Stimulated activated CD8-positive, alpha-beta memory T cell treated with anti-CD3 and anti-CD28 coated beads, Interleukin-15, amount 100 ng/mL, for 1 hour (primary cell): Measurements from ENCODE around the gene DTX4.

Source experiments
- DNase-seq: peaks from one replicate; pipeline ENCODE4 v3.0.0-alpha.2; 2020; ENCODE audit warnings: low read depth

The DTX4 gene

DNA sequence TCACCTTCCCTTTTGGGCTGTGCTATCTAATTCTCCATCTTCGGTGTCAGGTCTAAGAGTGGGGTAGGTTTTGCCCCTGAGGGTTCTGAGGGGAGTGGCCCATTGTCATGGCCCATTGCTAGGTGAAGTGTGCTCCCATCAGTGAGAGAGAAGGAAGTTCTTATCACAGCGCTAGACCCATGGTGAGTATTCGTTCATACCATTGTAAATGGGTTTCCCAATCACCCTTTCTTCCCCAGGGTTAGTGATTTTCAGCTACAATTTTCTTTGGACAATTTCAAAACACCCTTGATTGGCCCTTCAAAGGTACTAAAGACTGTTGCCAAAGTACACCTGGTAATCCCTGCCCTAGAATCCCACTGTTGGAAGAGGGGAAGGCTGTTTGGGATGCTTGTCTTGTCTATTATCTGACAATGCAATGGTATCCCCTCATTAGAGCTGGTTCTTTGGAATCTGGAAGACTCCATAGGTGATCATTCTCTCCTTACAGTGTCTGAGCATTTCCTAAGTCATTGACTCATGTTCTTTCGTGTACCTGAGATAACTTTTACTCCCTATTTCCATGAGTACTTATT lies 20.6 kb downstream of the DTX4 start:
- no peak for DNase-seq

GRCh38 chr11:59193587-59194130 lies 21.7 kb downstream of the DTX4 start:
- no peak for DNase-seq

GRCh38 chr11:59195586-59195985 lies 23.7 kb downstream of the DTX4 start:
- no peak for DNase-seq

GRCh38 chr11:59196777-59197176 lies 24.8 kb downstream of the DTX4 start:
- no peak for DNase-seq

GRCh38 chr11:59197991-59198390 lies 26.1 kb downstream of the DTX4 start:
- no peak for DNase-seq

DNA sequence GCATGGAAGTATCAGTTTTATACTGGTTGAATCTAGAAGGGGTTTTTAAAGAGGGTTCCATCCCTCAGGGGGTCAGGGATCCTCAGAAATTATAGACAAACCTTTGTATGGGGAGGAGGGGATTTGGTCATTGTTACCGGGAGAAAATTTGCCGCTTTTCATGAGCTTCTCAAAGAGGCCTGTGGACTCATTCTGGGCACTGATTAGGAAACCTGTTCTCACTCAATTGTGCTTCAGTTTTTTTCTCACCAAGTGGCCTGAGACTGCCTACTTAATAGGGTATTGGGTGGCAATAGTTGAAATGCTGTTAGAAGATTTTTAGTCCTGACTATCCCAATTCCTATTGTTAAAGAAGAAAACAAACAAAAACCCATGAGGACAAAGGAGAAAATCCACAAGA lies 26.8 kb downstream of the DTX4 start:
- DNase-seq, result no peak

- no peak for DNase-seq
Measured at GRCh38 chr11:59199546-59200422, 27.9 kb downstream of the DTX4 start.

GRCh38 chr11:59200423-59200746 lies 28.5 kb downstream of the DTX4 start:
- DNase-seq, result no peak

GRCh38 chr11:59201353-59201752 lies 29.4 kb downstream of the DTX4 start:
- no peak for DNase-seq

- DNase-seq, result no peak
Measured at GRCh38 chr11:59204746-59205145, 32.8 kb downstream of the DTX4 start.

DNA sequence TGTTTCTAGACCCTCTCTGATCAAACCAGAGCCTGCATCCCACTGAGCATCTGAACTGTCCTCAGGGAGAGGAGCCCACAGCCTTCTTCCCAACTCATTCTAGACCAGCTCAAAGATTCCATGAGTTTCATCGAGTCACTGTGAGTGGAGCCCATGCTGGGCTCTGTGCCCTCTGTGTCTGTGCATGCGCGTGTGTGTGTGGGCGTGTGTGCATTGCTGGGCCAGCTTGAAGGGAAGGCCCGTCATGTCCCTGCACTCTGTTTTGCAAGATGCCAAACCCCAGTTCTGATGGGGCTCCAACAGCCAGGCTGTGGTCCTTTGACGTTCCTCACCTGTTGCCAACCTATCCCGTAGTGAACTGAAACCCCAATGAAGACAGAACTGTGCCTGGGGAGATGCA lies 33.7 kb downstream of the DTX4 start:
- no peak for DNase-seq

- DNase-seq, result no peak
Measured at GRCh38 chr11:59206635-59207034, 34.7 kb downstream of the DTX4 start.

DNA sequence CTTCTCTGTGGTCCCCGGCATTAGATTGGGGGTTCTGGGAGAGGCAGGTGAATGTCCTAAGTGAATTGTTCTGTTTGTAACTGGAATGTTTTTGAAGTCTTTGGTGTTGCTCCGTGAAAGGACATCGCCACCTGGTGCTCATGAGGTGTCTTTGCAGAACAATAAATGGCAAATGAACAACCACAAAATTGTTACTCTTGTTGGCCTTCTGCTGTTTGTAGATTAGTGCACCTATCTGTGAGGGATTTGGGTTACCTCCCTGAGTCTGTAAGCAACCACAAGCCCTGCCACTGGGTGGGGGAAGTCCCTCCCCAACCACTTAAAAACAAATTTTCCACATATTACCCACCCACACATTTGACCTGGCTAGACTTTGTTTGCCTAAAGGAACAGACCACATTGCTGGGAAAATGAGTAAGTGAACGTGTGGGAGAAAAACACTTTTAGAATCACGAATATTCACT lies 36.1 kb downstream of the DTX4 start:
- DNase-seq, result no peak

DNA sequence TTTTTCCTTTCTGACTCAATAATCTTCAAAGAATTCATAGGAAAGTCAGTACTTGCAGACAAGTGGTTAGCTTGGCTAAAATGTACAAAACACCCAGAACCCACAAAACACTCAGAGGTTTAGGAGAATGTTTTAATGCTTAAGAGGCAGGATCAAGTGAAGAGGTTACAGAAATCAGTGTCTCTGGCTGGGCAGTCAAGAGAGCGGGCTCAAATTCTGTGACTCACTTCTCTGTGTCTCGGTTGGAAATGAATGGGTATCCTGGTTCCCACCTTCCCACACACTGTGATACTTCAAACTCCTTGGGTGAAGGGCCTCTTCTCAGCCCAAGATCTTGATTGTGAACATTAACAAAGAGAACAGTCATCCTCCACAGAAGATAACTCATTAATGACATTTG lies 37.0 kb downstream of the DTX4 start:
- no peak for DNase-seq

- DNase-seq, result no peak
Measured at GRCh38 chr11:59212222-59212621, 40.3 kb downstream of the DTX4 start.

DNA sequence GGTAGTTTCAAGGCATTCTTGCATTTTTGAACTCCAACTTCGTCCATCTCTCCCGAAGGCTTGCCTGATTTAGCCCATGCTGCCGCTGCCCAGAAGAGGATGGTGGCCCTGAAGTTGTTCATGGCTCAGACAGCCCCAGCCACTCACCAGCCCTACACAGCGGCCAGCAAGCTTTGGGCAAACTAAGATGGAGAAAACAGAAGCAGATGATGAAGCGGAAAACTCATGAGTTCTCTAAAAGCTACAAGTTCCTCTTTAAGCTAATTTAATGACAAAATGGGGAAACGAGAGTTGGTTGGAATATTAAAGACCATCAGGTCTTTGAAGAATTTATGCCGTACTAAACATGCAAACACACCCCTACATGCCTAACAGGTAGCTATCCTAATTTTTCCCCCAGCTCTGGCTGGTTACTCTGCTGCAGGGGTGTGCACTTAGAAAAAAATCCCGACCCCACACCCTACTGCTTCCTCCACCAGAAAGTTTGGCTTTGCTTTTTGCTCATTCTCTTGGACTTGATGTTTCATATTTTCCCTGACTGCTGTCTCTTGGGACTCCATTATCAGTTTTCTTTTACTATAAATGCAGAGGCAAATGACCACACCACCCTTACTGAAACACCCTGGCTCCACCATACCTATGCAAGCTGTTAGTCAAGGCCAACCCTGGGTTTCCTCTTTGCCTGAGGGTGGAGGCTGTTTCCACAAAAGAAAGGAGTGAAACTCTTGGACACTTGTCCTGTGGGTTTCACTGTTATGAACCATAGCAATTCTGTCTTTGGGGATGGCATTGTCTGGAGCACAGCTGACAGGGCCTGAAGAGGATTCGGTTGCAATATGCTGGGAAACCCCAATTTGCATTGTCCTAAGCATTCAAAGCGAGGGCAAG lies 41.1 kb downstream of the DTX4 start, which contains the start of gene MPEG1:
Gene MPEG1 (minus strand): TSS at position 184 of the 888 bp plus-strand sequence. CDS start 62 bp downstream, at position 122.
- no peak for DNase-seq

- no peak for DNase-seq
Measured at GRCh38 chr11:59214141-59214893, 42.4 kb downstream of the DTX4 start.

DNA sequence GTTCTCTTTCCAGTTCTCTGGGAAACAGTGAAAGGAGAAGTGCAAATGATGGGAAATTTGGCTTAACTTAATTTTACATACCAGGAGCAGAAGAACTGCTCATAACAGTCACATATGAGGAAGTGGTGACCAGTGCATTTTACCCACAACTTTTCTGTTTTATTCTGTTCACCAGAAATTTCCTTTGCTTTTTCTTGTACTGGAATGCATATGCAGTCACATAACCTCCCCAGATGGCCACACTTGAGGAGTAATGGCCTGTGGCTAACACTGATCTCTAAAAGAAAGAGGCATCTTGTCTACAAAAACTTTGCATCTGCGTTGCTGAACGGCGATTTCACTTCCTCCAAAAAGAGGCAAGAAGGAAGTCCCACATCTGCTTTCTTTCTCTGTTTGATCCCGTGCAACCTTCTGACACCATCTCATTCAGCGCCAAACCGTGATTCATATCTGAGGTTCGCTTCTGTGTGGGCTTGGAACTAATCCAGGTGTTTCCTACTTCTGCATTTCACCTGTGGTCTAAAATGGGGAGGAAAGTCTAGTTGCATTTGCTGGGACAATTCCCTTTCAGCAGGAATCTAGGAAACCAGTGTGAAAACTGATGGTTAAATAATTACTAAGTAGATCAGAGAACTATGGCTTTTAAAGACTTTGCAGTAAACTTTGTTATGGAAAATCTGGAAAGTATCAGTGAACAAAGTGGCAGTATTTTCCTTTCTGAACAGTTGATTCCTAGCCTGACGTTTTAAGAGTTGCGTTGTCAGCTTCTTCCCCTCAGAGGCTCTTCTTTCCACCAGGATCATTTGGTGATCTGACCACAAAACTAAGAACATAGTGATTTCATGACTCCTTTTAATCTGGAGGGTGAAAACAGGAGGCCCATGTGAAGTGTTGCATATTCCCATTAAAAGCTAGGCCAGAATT lies 45.0 kb downstream of the DTX4 start:
- DNase-seq, result no peak

GRCh38 chr11:59218319-59218718 lies 46.4 kb downstream of the DTX4 start:
- DNase-seq, result no peak

DNA sequence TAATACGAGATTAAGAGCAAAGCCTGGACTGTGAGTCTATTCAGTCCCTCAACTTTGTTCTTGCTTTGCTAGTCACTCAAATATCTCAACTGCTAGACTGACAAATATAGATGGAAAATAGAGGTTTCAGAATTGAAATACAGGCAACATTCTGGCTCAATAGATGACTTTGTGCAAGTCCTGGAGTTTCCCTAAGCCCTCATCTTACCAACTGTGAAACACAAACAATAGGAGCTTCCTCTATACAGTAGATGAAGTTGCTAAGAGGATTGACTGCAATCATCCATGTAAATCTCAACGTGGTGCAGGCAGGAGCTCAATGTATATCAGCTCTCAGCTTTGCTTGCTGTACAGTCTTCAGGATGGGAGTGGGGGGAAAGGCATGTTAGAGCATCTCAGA lies 47.0 kb downstream of the DTX4 start:
- no peak for DNase-seq

DNA sequence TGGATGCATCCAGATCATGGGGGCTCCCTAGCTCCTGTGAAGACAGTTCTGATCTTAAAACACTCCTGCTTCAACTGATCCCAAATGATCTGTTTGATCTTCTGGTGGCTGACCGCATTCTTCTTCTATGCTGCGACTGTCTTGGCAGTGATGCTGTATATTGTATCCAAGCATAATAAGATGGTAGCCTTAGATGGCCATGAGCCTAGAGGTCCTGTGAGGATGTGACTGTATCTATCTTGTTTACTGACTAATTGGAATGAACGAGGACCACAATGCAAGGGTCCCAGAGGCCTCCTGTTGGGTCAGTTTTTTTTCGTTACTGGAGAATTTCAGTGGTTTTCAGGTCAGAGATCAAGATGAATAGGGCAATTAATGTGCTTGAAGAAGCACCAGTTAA lies 47.9 kb downstream of the DTX4 start:
- DNase-seq, result no peak
